ENCODE measurements around the gene BIRC3.

BIRC3 gene

DNA sequence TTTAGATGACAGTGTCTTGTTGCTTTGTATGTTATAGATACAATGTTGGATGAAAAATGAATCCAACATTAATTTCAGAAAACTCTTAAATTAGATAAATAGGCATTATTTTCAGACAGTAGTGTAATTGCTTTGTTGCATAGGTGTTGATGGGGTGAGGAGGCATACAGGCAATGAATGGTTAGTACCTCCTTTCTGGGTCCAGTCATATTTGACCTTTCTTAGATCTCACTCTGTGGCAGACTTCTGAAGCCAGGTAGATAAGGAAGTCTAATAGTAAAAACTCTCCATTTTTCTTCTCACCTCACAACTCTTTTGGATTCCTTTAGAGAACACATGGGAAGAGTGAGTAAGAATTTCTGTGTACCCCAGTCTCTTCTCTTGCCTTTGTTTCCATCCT, 61.5 kb downstream of the BIRC3 start:
- DNase-seq: no peak

DNA sequence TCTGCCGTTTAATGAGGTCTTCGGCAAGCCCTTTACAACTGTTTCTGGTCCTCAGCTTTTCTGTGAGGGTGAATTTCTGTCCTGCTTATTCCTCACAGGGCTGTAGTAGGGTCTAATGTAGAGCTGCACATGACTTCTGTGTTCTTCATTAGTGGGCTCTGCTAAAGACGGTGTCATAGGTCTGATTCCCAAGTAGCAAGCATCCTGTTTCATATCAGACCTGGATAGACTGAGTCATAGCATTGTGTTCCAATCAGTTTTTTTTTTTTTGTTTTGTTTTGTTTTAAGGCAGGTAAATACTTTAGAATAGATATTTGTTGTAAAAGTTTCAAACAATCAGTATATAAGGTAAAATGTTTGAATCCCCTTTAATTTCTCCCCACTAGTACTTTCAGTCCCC, 65.1 kb downstream of the BIRC3 start:
- DNase-seq: no peak

DNA sequence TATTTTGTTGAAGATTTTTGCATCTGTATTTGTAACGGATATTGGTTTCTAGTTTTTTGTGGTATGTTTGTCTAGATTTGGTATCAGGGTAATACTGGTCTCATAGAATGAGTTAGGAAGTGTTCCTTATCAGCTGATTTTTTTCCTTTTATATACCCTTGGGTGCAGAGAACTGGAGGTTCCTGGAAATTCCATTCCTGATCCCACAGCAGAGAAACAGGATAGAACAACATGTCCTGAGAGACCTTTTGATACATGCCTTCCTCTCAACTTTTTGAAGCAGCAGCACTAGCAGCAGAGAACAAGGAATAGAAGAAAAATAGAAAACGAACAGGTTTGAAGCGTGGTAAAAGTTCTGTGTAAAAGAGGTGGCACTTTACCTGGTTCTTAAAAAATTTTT, 66.6 kb downstream of the BIRC3 start:
- DNase-seq: no peak

DNA sequence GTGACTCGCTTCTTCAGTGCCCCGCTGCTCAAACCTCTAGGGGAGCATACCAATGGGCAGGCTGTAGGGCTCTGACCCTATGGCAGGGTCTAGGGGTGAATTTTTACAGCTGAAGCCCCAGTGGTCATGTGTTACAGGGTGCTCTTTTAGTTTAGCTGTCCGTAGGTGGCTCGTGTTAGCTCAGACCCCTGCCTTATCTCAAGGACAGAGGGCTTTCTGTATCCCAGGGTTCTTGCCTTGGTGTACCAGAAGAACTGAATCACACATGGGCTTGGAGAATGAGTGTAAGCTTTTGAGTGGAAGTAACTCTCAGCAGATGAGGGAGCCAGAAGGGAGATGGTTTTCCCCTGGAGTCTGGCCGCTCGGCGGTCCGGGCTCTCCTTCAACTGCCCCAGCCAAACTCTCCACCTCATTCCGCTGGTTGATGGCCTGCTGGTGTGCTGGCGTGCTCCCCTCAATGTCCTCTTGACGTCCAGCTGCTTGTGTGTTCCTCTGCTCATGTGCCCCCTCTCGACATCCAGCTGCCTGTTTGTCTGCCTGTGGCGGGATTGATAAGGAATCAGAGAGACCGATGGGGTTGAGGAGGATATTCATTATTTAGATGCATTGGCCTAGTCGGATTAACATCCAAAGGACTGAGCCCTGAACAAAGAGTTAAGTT, 67.3 kb downstream of the BIRC3 start:
- DNase-seq: no peak

DNA sequence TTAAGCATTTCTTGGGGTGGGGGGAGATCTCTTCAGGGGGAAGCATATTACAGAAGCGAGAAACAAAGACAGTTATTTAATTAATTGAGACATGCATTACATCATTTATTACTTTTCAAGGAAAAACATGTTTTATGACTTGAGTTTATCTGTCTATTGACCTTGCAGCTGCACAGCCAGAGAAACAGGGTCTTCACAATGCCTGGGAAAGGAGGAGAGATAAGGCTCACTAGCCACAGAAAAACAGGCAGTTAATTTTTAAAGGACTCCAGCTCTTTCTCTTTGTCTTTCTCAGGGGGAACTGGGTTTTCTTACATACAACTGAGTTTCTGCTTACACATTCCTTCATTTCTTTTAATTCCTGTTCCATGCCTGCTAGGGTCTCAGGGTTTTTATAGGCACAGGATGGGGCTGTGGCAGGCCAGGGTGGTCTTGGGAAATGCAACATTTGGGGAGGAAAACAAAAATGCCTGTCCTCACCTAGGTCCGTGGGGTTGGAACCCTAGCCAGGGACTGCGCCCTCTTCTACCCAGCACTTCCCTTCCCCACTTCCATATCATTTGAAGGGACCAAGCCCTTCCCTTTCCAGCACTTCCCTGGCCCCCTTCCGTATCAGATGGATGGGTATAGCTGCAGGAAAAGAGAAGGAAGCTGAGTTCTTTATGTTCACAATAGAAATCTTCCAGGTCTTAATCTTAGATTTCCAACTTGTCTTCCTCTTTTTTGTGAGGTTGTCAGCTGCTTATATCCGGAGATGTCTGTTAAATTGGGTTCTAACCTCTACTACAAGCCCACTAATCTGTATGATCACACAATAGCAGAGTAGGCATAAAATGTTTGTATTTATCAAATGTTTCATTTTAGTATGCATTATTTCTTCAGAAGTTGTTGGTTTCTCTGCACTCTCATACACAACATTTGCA, 68.1 kb downstream of the BIRC3 start:
- DNase-seq: no peak

DNA sequence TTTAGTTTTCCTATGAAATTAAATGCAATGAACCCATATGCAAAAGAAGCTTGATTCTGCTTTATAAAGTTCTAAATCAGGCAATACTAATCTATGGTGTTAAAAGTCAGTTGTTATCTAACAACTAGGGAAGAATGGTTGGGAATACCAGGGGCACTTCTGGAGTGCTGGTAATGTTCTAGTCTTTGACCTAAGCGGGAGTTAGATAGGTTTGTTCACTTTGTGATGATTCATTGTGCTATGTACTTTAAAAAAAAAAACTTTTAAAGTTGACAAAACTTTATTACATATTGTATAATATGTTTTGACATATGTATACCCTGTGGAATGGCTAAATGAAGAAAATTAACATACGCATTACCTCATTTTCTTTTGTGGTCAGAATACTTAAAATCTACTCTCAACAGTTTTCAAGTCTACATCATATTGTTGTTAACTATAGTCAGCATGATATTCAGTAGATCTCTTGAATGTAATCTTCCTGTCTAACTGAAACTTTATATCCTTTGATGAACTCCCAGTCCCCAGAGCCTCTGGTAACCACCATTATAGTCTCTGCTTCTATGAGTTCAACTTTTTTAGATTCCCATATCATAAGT, 69.0 kb downstream of the BIRC3 start:
- DNase-seq: no peak

DNA sequence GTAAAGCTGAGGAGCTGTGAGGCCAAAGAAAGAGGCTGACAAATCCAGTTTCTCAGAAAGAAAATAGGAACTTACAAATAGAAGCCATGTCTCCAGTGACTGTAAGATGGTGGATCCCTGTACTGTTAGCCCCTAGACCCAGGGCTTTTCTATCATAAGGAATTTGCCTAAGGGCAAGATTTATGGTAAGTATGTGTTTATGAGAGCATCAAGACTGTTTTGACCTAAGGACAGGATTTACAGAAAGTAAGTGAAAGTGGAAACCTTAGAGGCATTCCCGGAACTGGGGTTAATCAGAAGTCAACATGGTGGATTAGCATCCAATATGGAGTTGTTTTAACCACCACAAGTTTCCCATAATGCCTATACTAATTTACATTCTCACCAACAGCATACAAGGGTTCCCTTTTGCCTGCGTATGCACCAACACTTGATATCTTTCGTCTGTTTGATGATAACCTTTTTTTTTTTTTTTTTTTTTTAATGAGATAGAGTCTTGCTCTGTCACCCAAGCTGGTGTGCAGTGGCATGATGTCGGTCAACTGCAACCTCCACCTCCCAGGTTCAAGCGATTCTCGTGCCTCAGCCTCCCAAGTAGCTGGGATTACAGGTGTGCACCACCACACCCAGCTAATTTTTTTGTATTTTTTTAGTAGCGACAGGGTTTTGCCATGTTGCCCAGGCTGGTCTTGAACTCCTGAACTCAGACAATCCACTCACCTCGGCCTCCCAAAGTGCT, 69.9 kb downstream of the BIRC3 start:
- DNase-seq: no peak
